HK-2 (cell line): Measurements from ENCODE around the gene ZNF813.

ENCODE experiments used
- DNase-seq: peaks from one replicate; pipeline ENCODE4 v3.0.0-alpha.2; 2018; ENCODE audit not compliant: unreplicated experiment

ZNF813 gene

GRCh38 chr19:53520547-53521372, 53.2 kb downstream of the ZNF813 start:
- peak; percentile 94 for DNase-seq

- DNase-seq = no peak
Observed at GRCh38 chr19:53521373-53522202, 54.1 kb downstream of the ZNF813 start.

- no peak for DNase-seq
Observed at GRCh38 chr19:53525922-53526321, 58.4 kb downstream of the ZNF813 start.

GRCh38 chr19:53530622-53531021, 63.1 kb downstream of the ZNF813 start:
- DNase-seq = no peak

GRCh38 chr19:53531457-53531856, 63.9 kb downstream of the ZNF813 start:
- no peak for DNase-seq

- no peak for DNase-seq
Observed at GRCh38 chr19:53532362-53532761, 64.8 kb downstream of the ZNF813 start.

- no peak for DNase-seq
Observed at GRCh38 chr19:53536225-53536548, 68.7 kb downstream of the ZNF813 start.

- DNase-seq = no peak
Observed at GRCh38 chr19:53537121-53537520, 69.6 kb downstream of the ZNF813 start.

- peak; percentile 61 for DNase-seq
Observed at GRCh38 chr19:53537521-53538377, 70.2 kb downstream of the ZNF813 start, which contains the start of gene ZNF331. TSS of gene ZNF331 (plus strand) at chr19:53538145. CDS start at chr19:53569377, 31,232 bp downstream.

- DNase-seq = no peak
Observed at GRCh38 chr19:53538378-53539109, 71.0 kb downstream of the ZNF813 start.

- no peak for DNase-seq
Observed at GRCh38 chr19:53540091-53540490, 72.6 kb downstream of the ZNF813 start.

- DNase-seq = no peak
Observed at GRCh38 chr19:53541971-53542370, 74.4 kb downstream of the ZNF813 start.

- DNase-seq = no peak
Observed at GRCh38 chr19:53545271-53546065, 77.9 kb downstream of the ZNF813 start.
